ENCODE results near the gene VPS13D.

The VPS13D gene

DNA sequence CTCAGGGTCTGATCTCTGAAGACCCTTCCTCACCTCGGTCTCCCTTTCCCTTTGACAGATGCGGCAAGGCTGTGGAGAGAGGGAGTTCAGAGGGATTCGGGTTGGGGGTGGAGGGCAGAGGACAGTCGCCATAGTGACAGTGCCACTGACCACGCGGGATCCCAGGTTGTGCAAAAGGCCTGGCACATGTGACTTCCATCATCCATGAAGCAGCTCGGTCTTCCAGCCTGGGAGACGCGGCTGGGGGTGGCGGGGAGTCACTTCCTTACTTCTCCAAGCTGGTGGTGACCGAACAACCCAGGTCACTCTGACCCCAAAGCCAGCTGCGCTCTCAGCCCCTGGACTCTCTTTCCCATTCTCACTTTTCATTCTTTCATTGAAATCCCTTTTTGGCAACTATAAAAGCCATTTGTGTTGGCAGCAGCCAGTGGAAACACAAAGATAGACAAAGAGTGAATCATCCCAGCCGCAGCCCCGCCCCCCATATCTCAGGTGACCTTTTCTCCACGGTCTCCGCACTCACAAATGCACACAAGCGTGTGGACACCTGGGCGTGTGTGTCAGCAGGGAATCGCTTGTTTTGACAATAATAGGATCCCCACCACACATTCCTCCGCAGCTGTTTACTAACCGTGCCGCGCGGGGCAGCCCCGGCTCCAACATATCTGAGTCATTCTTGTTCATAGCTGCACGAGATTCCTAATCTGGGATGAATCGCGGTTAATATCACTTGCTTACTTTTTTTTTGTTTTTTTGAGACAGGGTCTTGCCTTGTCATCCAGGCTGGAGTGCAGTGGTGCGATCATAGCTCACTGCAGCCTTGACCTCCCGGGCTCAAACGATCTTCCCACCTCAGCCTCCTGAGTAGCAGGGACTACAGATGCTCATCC, 319.9 kb downstream of the VPS13D start:
- H3K4me3 ChIP-seq (ENCODE audit: low read length): peak overlapping the region; percentile 10
- peak; percentile 93 for DNase-seq (ENCODE audit: low read depth)
- TF ChIP-seq CTCF (IDR thresholded peaks at IDR 0.05; ENCODE audit: insufficient read depth, low read depth, low read length, missing control alignments): no peak

GRCh38 chr1:12551584-12551983, 321.8 kb downstream of the VPS13D start:
- no peak overlapping the region for H3K4me3 ChIP-seq (ENCODE audit: low read length)
- DNase-seq (ENCODE audit: low read depth): no peak
- TF ChIP-seq CTCF (IDR thresholded peaks at IDR 0.05; ENCODE audit: insufficient read depth, low read depth, low read length, missing control alignments): no peak

DNA sequence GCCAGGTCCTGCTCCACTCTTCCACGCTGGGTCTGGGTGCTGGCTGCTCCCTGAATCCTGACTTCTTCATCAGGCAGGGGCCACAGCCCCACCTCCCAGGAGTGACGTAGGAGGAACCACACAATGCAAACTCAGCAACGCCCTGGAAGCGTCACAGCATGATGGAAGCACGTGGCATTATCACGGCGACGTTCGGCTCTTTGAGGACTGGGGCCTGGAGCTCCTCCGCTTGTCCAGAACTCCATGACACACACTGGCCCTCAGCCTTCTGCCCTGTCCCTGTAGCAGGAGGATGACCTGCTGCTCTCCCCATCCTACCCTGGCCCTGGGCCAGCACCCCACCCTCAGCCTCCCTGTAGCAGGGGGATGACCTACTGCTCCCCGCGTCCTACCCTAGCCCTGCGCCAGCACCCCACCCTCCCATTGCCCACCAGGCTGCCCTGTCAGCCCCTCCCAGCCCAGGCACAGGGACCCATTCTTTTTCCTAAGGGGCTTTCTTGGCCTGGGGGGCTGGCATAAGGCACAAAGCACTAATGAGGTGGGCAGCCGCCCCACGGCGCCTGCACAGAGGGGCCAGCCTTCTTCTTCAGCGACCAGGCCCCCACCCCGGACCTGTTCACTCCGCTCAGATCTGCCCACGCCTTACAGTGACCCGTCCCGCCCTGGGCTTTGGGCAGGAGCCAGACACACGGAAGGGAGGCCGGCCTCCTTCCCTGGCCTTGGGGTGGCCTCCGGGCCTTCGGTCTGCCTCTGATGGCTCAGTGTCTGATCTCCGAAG, 322.5 kb downstream of the VPS13D start:
- no peak overlapping the region for H3K4me3 ChIP-seq (ENCODE audit: low read length)
- DNase-seq (ENCODE audit: low read depth): no peak
- no peak for TF ChIP-seq CTCF (IDR thresholded peaks at IDR 0.05; ENCODE audit: insufficient read depth, low read depth, low read length, missing control alignments)

DNA sequence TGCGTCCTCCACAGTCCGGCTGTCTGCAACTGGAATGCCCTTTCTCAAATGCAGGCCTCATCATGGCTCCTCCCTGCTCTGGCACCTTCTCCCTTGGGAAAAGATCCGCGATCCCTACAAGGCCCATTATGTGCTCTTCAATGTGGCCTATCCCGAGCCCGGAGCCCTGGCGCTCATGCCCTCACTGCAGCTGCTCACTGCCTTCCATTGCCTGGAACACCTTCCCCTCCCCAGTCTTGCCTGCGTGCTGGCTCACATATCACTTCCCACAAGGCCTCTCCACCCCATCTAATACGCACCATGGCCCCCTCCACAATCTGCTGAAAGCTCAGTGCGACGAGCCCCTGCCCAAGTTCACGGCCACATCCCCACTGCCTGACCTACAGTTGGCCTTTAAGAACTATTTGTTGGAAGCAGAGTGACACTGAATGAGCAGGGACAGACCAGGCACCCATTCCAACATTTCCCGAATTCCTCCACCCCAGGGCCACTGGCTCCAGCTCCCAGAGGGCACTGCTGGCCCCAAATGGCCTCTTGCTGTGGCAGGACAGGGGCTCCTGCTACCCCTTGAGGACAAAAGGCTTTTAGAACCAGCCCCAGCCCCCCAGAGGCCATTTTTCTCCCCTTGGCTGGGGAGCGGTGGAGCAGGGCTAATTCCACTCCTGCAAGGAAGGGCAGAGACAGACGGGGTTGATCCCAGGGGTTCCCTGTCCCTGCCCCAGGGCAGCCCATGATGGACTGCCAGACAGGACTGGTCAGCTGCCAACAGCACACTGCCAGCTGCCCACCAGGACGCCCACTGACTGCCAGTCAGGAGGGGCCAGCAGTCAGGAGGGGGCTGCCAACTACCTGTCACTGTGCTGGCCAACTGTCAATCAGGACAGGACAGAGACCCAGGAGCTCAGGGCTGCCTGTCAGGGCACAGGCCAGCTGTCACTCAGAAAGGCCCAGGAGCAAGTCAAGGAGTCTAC, 323.4 kb downstream of the VPS13D start:
- no peak for TF ChIP-seq CTCF (IDR thresholded peaks at IDR 0.05; ENCODE audit: insufficient read depth, low read depth, low read length, missing control alignments)
- H3K4me3 ChIP-seq (ENCODE audit: low read length): no peak overlapping the region
- no peak for DNase-seq (ENCODE audit: low read depth)

GRCh38 chr1:12553963-12554362, 324.1 kb downstream of the VPS13D start:
- no peak for DNase-seq (ENCODE audit: low read depth)
- no peak overlapping the region for H3K4me3 ChIP-seq (ENCODE audit: low read length)
- TF ChIP-seq CTCF (IDR thresholded peaks at IDR 0.05; ENCODE audit: insufficient read depth, low read depth, low read length, missing control alignments): no peak

- no peak for TF ChIP-seq CTCF (IDR thresholded peaks at IDR 0.05; ENCODE audit: insufficient read depth, low read depth, low read length, missing control alignments)
- no peak for DNase-seq (ENCODE audit: low read depth)
- no peak overlapping the region for H3K4me3 ChIP-seq (ENCODE audit: low read length)
Observed at GRCh38 chr1:12554521-12555305, 324.9 kb downstream of the VPS13D start.
